BE2C (cell line): ENCODE data around the gene REXO1.

Experiments
- DNase-seq: peaks from one replicate; pipeline ENCODE4 v3.0.0-alpha.2; 2020
- H3K27me3 ChIP-seq: fragments of 250-450 bp; sonication (Bioruptor Pico); 2 replicates; pipeline ENCODE4 v1.5.1; 2020; ENCODE audit warnings: mild to moderate bottlenecking
- H3K36me3 ChIP-seq: fragments of 250-450 bp; sonication (Bioruptor Pico); 2 replicates; pipeline ENCODE4 v1.5.1; 2020; ENCODE audit warnings: mild to moderate bottlenecking
- H3K4me1 ChIP-seq: fragments of 250-450 bp; sonication (Bioruptor Pico); 2 replicates; pipeline ENCODE4 v1.5.1; 2020
- H3K4me3 ChIP-seq: 2 replicates; pipeline ENCODE4 v1.5.1; 2011; ENCODE audit warnings: low read depth, low read length
- H3K9me3 ChIP-seq: fragments of 250-450 bp; sonication (Bioruptor Pico); 2 replicates; pipeline ENCODE4 v1.5.1; 2020
- CTCF ChIP-seq: IDR thresholded peaks from 2 replicates; pipeline ENCODE4 v1.5.1; 2012; ENCODE audit warnings: mild to moderate bottlenecking, low read depth, low read length

REXO1 gene

DNA sequence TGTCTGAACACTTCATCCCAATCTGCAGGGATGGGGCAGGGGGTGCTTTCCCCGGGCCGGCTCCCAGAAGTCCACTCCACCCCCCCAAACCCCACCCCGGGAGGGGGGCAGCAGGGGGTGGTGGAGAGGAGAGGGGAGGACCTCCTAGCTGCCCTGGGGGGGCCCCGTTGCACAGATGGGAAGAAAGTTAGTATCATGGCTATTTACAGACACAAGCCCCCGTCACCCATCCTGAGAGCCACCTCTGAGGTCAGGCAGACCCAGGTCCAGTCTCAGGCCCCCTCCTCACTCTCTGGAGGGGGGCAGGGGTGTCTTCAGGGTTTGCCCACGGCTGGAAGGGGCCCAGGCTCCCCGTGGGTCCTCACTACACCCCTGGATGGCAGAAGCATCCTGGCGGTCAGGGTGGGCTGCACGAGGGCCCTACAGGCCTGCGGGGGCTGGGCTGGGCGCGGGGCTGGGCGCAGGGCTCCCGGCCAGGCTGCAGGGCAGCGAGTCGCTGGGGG lies 5.8 kb upstream of the REXO1 start:
- peaks cover 4% of the 10 kb centered on the region for H3K36me3 ChIP-seq
- H3K4me3 ChIP-seq, result peak overlapping the region; percentile 61
- DNase-seq, result no peak
- peaks cover 35% of the 10 kb centered on the region for H3K4me1 ChIP-seq
- no peaks in the 10 kb centered on the region for H3K9me3 ChIP-seq
- TF ChIP-seq CTCF, result no peak
- no peaks in the 10 kb centered on the region for H3K27me3 ChIP-seq

- Histone ChIP-seq H3K27me3 (no peaks in the 10 kb centered on the region), H3K36me3 (peaks cover 4% of the 10 kb centered on the region), H3K4me1 (peaks cover 34% of the 10 kb centered on the region), H3K4me3 (no peak overlapping the region), H3K9me3 (no peaks in the 10 kb centered on the region)
- DNase-seq, result peak; percentile 86
- peak; percentile 93 for TF ChIP-seq CTCF
Measured at GRCh38 chr19:1853295-1854038, 5.2 kb upstream of the REXO1 start.

DNA sequence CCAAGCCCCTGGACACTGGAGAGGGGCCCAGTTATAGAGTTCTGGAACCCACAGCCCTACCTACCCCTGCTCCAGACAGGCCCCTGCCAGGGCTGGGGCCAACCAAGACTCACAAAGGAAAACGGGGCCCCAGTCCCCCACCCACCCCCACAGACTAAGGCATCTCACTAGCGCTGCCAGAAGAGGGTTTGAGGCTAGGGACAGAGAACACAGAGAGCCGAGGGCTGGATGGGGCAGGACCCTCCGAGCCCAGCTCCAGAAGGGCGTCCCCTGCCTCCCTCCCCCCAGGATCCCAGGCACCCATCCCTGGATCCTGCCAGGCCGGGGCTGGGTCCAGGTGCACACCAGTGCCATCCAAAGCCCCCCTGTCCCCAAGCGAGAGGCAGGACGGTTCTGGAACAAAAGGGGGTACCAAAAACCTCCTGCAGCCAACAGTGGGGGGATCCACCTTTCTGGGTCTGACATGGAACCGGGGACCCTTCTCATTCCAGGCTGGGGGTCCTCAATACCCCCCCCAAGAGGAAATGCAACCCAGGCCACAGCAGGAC lies 4.4 kb upstream of the REXO1 start:
- Histone ChIP-seq H3K4me3 (no peak overlapping the region; the same call in 1 of the 2 replicates), H3K9me3 (no peaks in the 10 kb centered on the region), H3K36me3 (peaks cover 4% of the 10 kb centered on the region), H3K27me3 (no peaks in the 10 kb centered on the region), H3K4me1 (peaks cover 31% of the 10 kb centered on the region)
- no peak for DNase-seq
- TF ChIP-seq CTCF, result no peak

- peak; percentile 75 for DNase-seq
- H3K27me3 ChIP-seq, result no peaks in the 10 kb centered on the region
- peaks cover 4% of the 10 kb centered on the region for H3K36me3 ChIP-seq
- H3K4me3 ChIP-seq, result peak overlapping the region; percentile 33
- no peak for TF ChIP-seq CTCF
- H3K4me1 ChIP-seq, result peaks cover 32% of the 10 kb centered on the region
- no peaks in the 10 kb centered on the region for H3K9me3 ChIP-seq
Measured at GRCh38 chr19:1851654-1852580, 3.6 kb upstream of the REXO1 start.

DNA sequence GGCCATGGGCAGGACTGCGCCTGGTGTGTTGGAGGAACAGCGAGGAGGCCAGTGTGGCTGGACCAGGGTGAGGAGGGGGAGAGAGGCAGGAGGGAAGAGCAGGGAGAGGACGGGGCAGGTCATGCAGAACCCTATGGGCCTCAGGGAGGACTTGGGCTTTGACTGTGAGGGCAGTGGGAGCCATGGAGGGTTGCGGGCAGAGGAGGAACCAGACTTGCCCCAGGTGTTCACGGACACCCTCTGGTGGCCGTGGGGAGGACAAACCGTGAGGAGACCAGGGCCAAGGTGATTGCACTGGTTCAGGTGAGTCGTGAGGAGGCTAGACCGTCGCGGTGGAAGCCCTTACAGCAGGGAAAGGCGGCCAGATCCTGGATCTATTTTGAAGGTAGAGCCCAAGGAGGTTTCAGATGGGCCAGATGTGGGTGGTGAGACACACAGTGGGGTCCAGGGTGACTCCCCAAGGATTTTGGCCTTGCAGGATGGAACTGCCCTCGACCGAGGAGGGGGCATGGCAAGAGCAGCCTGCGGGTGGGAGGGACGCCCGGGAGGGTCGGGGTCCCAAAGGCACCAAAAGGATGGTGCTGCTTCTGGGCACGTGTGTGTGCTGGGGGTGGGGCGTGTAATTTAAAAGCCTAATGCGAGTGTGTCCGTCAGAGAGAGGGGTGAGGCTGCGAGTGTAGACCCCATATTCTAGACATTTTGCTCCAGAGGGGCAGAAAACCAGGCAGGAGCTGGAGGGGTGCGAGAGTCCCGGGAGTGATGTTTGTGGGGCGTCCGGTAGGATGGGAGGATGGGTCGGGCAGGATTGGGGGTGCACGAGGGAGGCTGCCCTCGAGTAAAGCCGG lies 2.7 kb upstream of the REXO1 start:
- Histone ChIP-seq H3K4me3 (no peak overlapping the region), H3K27me3 (no peaks in the 10 kb centered on the region), H3K9me3 (no peaks in the 10 kb centered on the region), H3K4me1 (peaks cover 30% of the 10 kb centered on the region), H3K36me3 (peaks cover 13% of the 10 kb centered on the region)
- peak; percentile 24; the same call in 1 of the 2 replicates for TF ChIP-seq CTCF
- DNase-seq, result no peak
